Choroid plexus epithelial cell (primary cell): ENCODE data around the gene PRUNE2.

ENCODE experiments used
- DNase-seq: peaks from one replicate; pipeline ENCODE4 v3.0.0-alpha.2; 2010; ENCODE audit warnings: low read depth
- H3K4me3 ChIP-seq: 2 replicates; pipeline ENCODE4 v1.5.1; 2011; ENCODE audit warnings: low read depth, mild to moderate bottlenecking, control low read depth, low read length, moderate library complexity
- TF ChIP-seq, protein P1 (sequence below): conservative IDR thresholded peaks from 2 replicates; pipeline ENCODE4 v1.5.1; 2011; ENCODE audit warnings: low read depth, mild to moderate bottlenecking, control low read depth, inconsistent platforms, low read length, moderate library complexity

PRUNE2 gene

DNA sequence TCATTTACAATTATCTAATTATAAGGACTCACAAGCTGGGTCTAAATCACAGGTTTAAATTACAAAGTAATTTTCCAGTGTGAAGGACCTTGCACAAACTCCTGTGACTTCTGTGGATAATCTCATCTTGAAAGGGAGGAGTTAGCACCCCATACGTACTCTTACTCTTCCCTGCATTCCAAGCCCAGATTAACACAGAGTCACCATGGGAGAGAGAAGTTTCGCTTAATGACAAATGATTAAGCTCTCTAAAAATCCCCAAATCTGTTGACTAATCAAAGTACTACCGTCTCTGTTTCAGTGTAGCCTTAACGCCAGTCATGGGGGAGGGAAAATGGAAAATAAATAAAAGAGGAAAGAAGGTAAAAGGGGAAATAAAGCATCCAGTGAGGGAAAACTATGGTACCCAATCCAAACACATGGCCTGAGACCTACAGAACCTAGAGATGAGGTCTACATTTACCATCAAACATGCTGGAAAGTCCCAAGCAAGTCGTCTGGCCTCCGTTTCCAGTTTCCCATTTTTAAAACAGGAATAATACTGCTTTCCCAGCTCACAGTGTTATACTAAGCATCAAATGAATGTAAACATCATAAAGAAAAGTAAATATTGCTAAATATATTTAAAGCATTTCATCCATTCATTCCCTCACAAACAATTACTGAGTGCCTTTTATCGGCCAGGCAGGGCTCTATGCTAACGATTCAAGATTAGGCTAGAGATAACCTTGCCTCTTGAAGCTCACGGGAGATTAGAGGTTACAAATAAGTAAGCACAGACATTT is 78.4 kb downstream of the PRUNE2 start:
- no peak for DNase-seq
- TF ChIP-seq, protein P1, sequence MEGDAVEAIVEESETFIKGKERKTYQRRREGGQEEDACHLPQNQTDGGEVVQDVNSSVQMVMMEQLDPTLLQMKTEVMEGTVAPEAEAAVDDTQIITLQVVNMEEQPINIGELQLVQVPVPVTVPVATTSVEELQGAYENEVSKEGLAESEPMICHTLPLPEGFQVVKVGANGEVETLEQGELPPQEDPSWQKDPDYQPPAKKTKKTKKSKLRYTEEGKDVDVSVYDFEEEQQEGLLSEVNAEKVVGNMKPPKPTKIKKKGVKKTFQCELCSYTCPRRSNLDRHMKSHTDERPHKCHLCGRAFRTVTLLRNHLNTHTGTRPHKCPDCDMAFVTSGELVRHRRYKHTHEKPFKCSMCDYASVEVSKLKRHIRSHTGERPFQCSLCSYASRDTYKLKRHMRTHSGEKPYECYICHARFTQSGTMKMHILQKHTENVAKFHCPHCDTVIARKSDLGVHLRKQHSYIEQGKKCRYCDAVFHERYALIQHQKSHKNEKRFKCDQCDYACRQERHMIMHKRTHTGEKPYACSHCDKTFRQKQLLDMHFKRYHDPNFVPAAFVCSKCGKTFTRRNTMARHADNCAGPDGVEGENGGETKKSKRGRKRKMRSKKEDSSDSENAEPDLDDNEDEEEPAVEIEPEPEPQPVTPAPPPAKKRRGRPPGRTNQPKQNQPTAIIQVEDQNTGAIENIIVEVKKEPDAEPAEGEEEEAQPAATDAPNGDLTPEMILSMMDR: no peak
- H3K4me3 ChIP-seq: no peak overlapping the region

DNA sequence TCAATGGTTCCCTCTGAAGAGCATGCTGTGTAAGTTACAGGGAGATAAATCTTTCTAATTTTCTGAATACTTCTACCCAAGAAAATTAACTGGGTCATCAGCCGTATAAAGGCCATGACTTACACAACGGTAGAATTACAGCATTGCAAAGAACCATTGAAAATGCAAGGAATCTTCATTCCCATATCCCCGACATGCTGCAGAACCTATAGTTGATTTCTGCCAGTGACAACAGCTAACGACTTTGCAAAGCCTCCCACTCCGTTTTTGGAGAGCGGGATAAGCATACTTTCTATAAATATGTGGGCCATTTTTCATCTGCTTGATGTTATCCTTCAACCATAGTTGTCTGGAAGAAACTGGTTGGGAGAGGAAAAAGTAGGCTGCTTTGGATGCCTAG is 85.5 kb downstream of the PRUNE2 start:
- no peak overlapping the region for H3K4me3 ChIP-seq
- TF ChIP-seq, protein P1: no peak
- no peak for DNase-seq

- TF ChIP-seq, protein P1: no peak
- peak; percentile 96 for DNase-seq
- no peak overlapping the region for H3K4me3 ChIP-seq
Measured at GRCh38 chr9:76818271-76818670, 87.6 kb downstream of the PRUNE2 start.

DNA sequence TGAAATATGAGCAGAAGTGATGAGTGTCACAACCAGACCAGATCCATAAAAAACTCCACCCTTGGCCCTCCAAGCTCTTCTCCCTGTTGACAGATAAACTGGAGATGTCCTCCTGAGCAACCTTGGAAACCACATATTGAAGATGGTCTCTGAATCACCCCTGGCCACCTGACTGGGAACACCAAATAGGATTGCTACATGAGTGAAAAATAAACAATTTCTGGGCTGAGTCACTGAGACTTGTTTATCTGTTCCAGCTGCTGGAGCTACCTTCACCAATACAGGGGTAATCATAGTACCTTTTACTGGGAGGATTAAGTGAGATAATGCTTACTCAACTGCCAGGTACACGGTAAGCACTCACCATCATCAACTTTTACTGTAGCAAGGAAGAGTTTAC is 88.4 kb downstream of the PRUNE2 start:
- no peak overlapping the region for H3K4me3 ChIP-seq
- peak; percentile 81 for DNase-seq
- TF ChIP-seq, protein P1: no peak

- peak; percentile 15 for DNase-seq
- TF ChIP-seq, protein P1: no peak
- H3K4me3 ChIP-seq: no peak overlapping the region
Measured at GRCh38 chr9:76812591-76812990, 93.3 kb downstream of the PRUNE2 start.

GRCh38 chr9:76810377-76810957 is 95.4 kb downstream of the PRUNE2 start:
- TF ChIP-seq, protein P1: peak; percentile 90
- no peak overlapping the region for H3K4me3 ChIP-seq
- DNase-seq: peak; percentile 86

GRCh38 chr9:76808636-76809035 is 97.3 kb downstream of the PRUNE2 start:
- no peak overlapping the region for H3K4me3 ChIP-seq
- TF ChIP-seq, protein P1: no peak
- DNase-seq: no peak
